CD4-positive, alpha-beta T cell treated with Interleukin-1 beta for 1 hour (primary cell): Measurements from ENCODE around the gene ATG4A.

Experiments used
- DNase-seq, 2 donors: peaks; one replicate each; pipeline ENCODE4 v3.0.0-alpha.2; 2020 to 2022

Gene ATG4A

GRCh38 chrX:108091264-108091877, at the start of gene ATG4A, which contains the start of gene PSMD10:
ATG4A (plus strand) TSS chrX:108091778; CDS start chrX:108091827, 49 bp downstream.
PSMD10 (minus strand) TSS chrX:108091542; CDS start chrX:108091520, 22 bp downstream.
- DNase-seq: peak; percentile 91

- DNase-seq: no peak
Observed at GRCh38 chrX:108044554-108045256, 46.9 kb upstream of the ATG4A start, which contains the start of gene VSIG1. VSIG1 (plus strand) TSS chrX:108045065; CDS start chrX:108045131, 66 bp downstream.

DNA sequence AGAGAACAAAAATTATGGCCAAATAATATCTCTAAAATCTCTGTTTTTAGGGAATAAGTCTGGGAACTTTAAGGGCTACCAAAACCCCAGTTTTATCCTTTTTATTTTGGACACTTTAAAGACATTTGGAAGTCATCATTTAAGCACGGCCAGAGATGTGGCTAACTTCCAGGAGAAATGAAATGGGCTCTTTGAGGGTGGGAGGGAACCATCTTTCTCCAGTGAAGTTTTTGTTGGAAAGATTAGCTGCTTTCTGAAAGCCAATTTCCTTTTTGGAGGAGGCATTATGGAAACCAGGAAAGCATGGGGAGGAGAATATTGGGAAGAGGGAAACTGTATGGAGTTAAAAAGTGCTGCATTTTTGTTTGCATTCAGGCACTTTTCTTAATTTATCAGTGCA, 41.9 kb upstream of the ATG4A start:
- DNase-seq: no peak

- no peak for DNase-seq
Observed at GRCh38 chrX:108053218-108053617, 38.4 kb upstream of the ATG4A start.

GRCh38 chrX:108055546-108055945, 36.0 kb upstream of the ATG4A start:
- DNase-seq: no peak

DNA sequence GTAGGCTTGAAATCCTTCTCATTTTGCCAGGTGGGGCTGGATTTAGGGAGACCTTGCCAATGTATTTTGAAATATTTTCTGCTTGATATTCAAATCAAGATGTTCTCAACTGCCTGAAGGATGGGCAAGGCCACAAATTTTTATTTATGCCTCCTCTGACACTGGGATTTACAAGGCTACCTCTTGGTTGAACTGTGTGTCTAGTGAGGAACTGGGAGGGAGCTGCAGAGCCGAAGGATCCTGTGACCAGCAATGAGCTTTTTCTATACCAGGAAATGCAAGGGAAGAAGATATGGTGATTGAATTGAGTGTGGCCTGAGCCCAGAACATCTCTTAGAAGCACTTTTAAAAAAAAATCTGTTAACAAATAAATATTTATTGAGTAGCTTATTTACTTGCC, 31.8 kb upstream of the ATG4A start:
- no peak for DNase-seq

DNA sequence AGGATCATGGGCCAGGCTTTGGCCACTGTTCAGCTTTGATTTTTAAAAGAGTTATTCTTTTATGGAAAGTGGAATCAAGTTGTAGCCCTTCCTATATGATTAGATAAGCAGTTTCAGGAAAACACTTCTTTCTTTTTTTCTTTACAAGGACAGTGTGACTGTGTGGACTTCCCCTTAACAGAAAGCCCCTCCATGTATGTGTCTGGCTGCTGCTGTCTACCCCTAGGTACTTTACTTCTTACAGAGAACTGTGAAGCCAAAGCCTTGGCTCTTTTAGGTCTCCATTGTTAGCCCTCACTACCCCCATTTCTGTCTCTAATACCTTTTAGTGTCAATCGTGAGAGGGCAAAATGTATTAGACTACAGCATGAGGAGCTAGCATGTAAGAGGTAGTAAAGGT, 27.6 kb upstream of the ATG4A start:
- no peak for DNase-seq

DNA sequence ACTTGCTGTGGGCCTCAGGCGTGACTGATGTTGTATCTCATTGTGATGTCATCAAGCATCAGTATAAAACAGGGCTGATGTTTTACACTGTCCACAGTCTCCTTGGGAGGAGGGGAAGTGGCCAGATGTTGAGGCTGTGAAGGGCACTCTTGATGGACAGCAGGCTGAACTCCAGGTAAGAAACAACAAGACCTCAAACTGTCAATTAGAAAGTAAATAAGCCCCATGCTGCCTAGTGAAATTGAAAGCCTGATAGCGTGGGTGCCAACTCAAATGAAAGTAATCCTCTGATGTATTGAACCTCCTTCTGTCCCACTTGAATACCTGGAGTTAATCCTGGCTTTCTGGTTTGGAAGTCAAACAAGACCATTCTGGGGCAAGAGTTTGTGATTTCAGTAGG, 27.0 kb upstream of the ATG4A start:
- no peak for DNase-seq

GRCh38 chrX:108068121-108068520, 23.5 kb upstream of the ATG4A start:
- no peak for DNase-seq

- no peak for DNase-seq
Observed at GRCh38 chrX:108070891-108071290, 20.7 kb upstream of the ATG4A start.

DNA sequence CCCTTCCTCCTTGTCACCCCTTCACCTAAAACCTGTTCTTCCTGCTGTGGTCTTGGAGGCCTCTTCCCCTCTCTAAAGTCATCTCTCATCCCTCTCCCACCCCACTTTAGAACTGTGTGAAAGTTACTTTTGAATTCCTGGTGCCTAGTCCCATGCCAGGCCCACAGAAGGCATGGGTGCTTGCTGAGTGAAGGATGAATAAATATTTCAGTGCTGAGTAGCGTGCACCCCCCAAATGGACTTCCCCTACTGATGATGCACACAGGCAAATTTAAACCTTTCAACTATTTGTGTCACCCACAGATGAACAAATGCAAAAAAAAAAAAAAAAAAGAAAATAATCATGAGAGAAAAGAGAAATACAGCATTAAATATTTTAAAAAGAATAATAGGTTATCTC, 20.0 kb upstream of the ATG4A start:
- DNase-seq: no peak

- no peak for DNase-seq
Observed at GRCh38 chrX:108072746-108073145, 18.8 kb upstream of the ATG4A start.

DNA sequence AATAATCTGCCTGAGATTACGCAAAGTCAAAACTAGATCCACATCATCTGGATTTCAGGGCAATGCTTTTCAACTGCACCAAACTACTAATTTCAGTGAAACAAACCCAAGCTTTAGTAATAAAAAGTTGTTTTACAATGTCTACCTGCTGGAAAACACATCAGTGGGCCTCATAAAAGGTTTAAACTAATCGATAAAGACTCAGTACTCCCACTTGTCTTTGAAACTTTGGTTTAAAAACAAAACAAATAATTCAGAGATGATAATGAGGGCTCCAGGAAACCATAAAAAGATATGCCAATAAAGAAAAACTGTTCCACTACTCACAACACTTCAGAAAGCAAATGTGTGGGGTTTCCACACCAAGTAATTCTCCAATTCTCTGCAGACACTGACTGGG, 10.5 kb upstream of the ATG4A start:
- DNase-seq: no peak

GRCh38 chrX:108087792-108088191, 3.8 kb upstream of the ATG4A start:
- no peak for DNase-seq

DNA sequence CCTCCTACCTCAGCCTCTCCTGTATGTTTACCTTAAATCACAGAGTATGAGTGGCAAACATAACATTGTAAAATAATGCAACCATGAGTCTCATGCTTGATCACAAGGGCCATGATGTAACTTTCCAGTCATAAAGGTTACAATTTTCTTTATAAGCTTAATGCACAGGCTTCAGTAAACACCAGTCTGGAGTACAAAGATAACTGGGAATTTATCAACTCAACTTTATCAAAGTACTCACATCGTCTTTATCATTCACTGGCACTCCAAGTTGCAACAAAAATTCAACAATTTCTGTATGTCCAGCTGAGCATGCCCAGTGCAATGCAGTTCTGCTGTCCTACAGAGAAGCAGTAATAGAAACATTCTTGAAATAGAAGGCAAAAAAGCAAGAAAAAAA, 3.1 kb upstream of the ATG4A start:
- DNase-seq: no peak

DNA sequence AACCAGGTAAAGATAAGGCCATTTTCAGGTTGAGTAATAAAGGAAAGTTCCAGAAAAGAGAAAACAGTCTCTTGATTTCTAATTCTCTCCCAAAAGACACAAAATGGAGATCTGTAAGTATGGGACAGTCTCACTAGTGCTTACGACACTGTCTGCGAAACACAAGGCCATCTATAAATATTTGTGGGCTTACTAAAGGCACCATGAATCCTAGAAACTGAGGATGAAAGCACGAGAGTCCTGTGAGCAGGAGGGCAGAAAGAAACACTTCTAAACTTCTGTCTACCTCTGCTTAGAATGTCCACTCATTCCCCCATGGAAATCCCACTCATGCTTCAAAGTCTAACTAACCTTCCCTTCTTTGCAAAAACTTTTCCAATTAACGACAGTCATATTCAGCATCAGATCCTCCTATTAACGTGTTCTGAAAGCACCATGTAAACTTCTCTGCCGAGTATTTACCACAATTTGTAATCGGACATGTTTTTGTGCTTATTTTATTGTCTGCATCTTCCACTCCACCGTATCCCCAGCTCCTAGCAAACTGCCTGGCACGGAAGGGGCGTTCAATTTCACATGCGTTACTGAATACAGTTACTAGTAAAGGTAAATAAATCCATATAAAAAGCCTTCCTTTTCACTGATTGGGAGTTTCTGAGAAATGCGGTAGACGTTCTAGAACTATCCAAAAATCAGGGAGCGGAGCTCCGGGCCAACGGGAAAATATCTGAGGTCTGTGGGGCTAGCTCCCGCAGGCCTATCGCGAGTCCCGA, 901 bp upstream of the ATG4A start:
- no peak for DNase-seq

GRCh38 chrX:108091878-108092291, 307 bp downstream of the ATG4A start:
- DNase-seq: peak in 1 of 2 donors; percentile 5

DNA sequence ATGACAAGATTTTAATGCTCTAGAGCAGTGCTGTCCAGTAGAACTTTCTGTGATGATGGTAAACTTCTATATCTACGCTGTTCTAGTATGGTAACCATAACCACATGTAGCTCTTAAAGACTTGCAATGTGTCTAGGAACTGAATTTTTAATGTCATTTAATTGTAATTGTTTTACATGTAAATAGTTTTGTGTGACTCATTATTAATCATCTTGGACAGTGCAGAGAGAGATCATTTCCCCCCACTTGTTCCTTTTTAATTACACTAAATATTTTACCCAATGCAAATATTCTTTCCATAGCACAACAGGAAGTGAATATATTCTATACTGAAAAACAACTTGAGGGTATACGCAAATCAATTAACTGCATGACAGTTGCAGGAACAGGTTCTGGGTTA, 5.8 kb downstream of the ATG4A start:
- no peak for DNase-seq

DNA sequence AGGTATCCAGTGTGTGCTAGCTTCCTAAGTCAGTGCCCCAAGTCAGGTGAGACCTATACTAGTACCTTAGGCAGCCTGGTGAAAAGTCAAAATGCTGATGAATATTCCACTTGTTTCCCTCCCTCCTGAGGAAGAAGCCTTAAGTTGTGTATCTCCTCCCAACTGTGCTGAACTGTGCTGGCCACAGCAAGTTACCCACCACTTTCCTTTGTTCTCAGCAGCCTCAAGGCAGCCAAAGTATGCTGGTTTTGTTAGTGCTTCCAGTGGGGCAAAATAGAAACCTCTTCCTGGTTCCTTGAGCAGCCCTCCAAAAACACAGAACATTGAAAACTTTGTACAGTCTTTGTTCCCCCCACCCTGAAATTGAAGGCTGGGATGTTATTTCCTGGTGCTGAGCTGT, 13.9 kb downstream of the ATG4A start:
- no peak for DNase-seq

DNA sequence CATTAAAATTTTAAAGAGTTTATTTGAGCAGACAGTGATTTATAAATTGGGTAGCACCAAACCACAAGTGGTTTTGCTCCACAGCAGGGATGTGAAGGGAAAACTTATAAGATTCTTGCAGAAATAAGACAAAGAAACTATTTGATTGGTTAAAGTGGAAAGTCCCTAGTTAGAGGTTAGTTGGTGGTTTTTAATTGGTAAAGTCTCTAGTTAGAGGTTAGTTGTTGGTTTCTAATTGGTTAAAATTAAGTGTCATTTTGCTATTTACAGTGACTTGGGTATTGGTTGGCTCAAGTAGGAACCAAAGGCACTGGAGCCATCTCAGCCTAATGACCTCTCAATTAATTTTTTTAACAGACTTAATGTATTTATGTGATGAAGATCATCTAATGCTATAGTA, 23.0 kb downstream of the ATG4A start:
- DNase-seq: no peak

DNA sequence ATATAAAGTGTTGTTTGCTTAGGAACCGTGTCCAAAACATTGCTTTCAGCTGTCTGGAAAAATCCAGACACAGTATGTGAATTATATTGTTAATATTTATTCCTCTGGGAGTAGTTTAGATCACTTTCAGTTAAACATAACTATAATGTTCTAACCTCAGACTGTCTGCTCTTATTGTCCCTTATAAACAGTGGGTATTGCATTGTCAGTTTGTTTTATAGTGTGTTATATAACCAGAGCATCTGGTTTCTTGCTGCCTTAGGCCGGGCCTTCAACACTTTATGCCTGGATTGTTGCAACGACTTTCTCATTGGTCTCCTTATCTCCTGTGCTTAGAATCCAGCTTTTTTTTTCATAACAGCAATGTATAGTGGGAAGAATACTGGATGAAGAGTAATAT, 26.4 kb downstream of the ATG4A start:
- DNase-seq: no peak

- no peak for DNase-seq
Observed at GRCh38 chrX:108121291-108121690, 29.7 kb downstream of the ATG4A start.

- DNase-seq: no peak
Observed at GRCh38 chrX:108122748-108123147, 31.2 kb downstream of the ATG4A start.
